Smooth muscle cell (in vitro differentiated cells): ENCODE measurements around the gene ADAMTS16. TPM values are rescaled to one million over a fixed set of nuclear protein-coding genes. Genes with fewer than 3 reads are reported as not detected.

ENCODE experiments used
- DNase-seq: peaks from one replicate; lab custom pipeline; 2025; ENCODE audit not compliant: unreplicated experiment; lab: John Stamatoyannopoulos, UW
- H2AFZ ChIP-seq: fragments of 200-600 bp; sonication (generic); 2 replicates; pipeline ENCODE4 v1.6.0; 2016; ENCODE audit warnings: antibody characterized with exemption, low read depth, mild to moderate bottlenecking
- H3F3A ChIP-seq: fragments of 200-600 bp; sonication (generic); 2 replicates; pipeline ENCODE4 v1.6.0; 2017; ENCODE audit warnings: antibody characterized with exemption, low read depth
- H3K27ac ChIP-seq: fragments of 200-600 bp; sonication (generic); 2 replicates; pipeline ENCODE4 v1.5.1; 2016; ENCODE audit warnings: low read depth, mild to moderate bottlenecking
- H3K27me3 ChIP-seq: fragments of 200-600 bp; sonication (generic); 2 replicates; pipeline ENCODE4 v1.6.1; 2016; ENCODE audit warnings: low read depth, mild to moderate bottlenecking
- H3K36me3 ChIP-seq: fragments of 200-600 bp; sonication (generic); 2 replicates; pipeline ENCODE4 v1.5.1; 2016; ENCODE audit warnings: low read depth
- H3K4me1 ChIP-seq: fragments of 200-600 bp; sonication (generic); 2 replicates; pipeline ENCODE4 v1.5.1; 2016; ENCODE audit warnings: low read depth
- H3K4me2 ChIP-seq: fragments of 200-600 bp; sonication (generic); 2 replicates; pipeline ENCODE4 v1.6.0; 2016; ENCODE audit warnings: mild to moderate bottlenecking
- H3K4me3 ChIP-seq: fragments of 200-600 bp; sonication (generic); 2 replicates; pipeline ENCODE4 v1.5.1; 2016; ENCODE audit warnings: mild to moderate bottlenecking
- H3K79me2 ChIP-seq: fragments of 200-600 bp; sonication (generic); 2 replicates; pipeline ENCODE4 v1.6.0; 2016; ENCODE audit warnings: low read depth, mild to moderate bottlenecking
- H3K9ac ChIP-seq: fragments of 200-600 bp; sonication (generic); 2 replicates; pipeline ENCODE4 v1.6.0; 2016; ENCODE audit warnings: low read depth
- H3K9me3 ChIP-seq: fragments of 200-600 bp; sonication (generic); replicated peaks from 2 replicates; pipeline ENCODE4 v1.5.1; 2016; ENCODE audit warnings: low read depth
- H4K20me1 ChIP-seq: fragments of 200-600 bp; sonication (generic); 2 replicates; pipeline ENCODE4 v1.6.0; 2016; ENCODE audit warnings: low read depth
- CTCF ChIP-seq: fragments of 200-600 bp; sonication (generic); IDR thresholded peaks from 2 replicates; pipeline ENCODE4 v1.5.1; 2017; ENCODE audit warnings: borderline replicate concordance, mild to moderate bottlenecking, antibody characterized with exemption; ENCODE audit not compliant: insufficient read depth, poor library complexity, severe bottlenecking
- WGBS: methylation state at CpG from one replicate; pipeline ENCODE4 v1.1.7; 2016; ENCODE audit warnings: low lambda C conversion rate; 5-methylcytosine and 5-hydroxymethylcytosine counted together
- polyA plus RNA-seq: library from polyadenylated mRNA; unstranded; fragments of >200 nt; fragmentation: Nextera tagmentation; extraction: Ambion mirVana; gene quantifications from 2 replicates; pipeline ENCODE4 v1.2.1, GENCODE V29; 2016
- total RNA-seq: library from RNA; depleted of rRNA; stranded (reverse); fragments of >200 nt; gene quantifications from 2 replicates; pipeline ENCODE4 v1.2.3, GENCODE V29; 2014

The ADAMTS16 gene
- total and polyA plus RNA-seq, 2 experiments from 2014 or later = 4.7 to 6.2 TPM

- no peak overlapping the region for H3K4me2 ChIP-seq
- H2AFZ ChIP-seq = no peak overlapping the region
- no peak overlapping the region for H3K27ac ChIP-seq
- H3K4me3 ChIP-seq = no peak overlapping the region
- H4K20me1 ChIP-seq = no peaks in the 10 kb centered on the region
- no peaks in the 10 kb centered on the region for H3K36me3 ChIP-seq
- no peaks in the 10 kb centered on the region for H3K9me3 ChIP-seq
- no peak overlapping the region for H3K9ac ChIP-seq
- no peaks in the 10 kb centered on the region for H3F3A ChIP-seq
- TF ChIP-seq CTCF = no peak
- no peak for DNase-seq
- H3K4me1 ChIP-seq = no peaks in the 10 kb centered on the region
- 73% methylated on average over 3 of the region's 3 CpGs for WGBS
- no peaks in the 10 kb centered on the region for H3K79me2 ChIP-seq
- H3K27me3 ChIP-seq = no peaks in the 10 kb centered on the region
These were observed 17.4 kb upstream of the ADAMTS16 start for GRCh38 chr5:5122776-5123175.

GRCh38 chr5:5124231-5124630, 15.9 kb upstream of the ADAMTS16 start:
- no peak overlapping the region for H2AFZ ChIP-seq
- DNase-seq = no peak
- no peak overlapping the region for H3K9ac ChIP-seq
- H3K9me3 ChIP-seq = no peaks in the 10 kb centered on the region
- TF ChIP-seq CTCF = no peak
- H3F3A ChIP-seq = no peaks in the 10 kb centered on the region
- H3K4me1 ChIP-seq = no peaks in the 10 kb centered on the region
- no peak overlapping the region for H3K27ac ChIP-seq
- H4K20me1 ChIP-seq = no peaks in the 10 kb centered on the region
- no peaks in the 10 kb centered on the region for H3K79me2 ChIP-seq
- H3K4me2 ChIP-seq = no peak overlapping the region
- WGBS = 91% methylated on average over 3 of the region's 3 CpGs
- H3K36me3 ChIP-seq = no peaks in the 10 kb centered on the region
- no peaks in the 10 kb centered on the region for H3K27me3 ChIP-seq
- H3K4me3 ChIP-seq = no peak overlapping the region

- no peaks in the 10 kb centered on the region for H3K27me3 ChIP-seq
- H3K27ac ChIP-seq = no peak overlapping the region
- H3F3A ChIP-seq = no peaks in the 10 kb centered on the region
- no peak overlapping the region for H2AFZ ChIP-seq
- peak overlapping the region; percentile 38 for H3K4me2 ChIP-seq
- no peak for TF ChIP-seq CTCF
- no peaks in the 10 kb centered on the region for H3K79me2 ChIP-seq
- no peak overlapping the region for H3K9ac ChIP-seq
- WGBS = 35% methylated on average over 7 of the region's 7 CpGs
- no peak overlapping the region for H3K4me3 ChIP-seq
- H3K36me3 ChIP-seq = no peaks in the 10 kb centered on the region
- no peaks in the 10 kb centered on the region for H3K4me1 ChIP-seq
- no peaks in the 10 kb centered on the region for H4K20me1 ChIP-seq
- H3K9me3 ChIP-seq = no peaks in the 10 kb centered on the region
- no peak for DNase-seq
These were observed 13.7 kb upstream of the ADAMTS16 start for GRCh38 chr5:5126444-5126843.

- Histone ChIP-seq H3K4me2 (no peak overlapping the region), H3K9me3 (no peaks in the 10 kb centered on the region), H3F3A (no peaks in the 10 kb centered on the region), H3K4me1 (no peaks in the 10 kb centered on the region), H3K27ac (no peak overlapping the region), H2AFZ (no peak overlapping the region), H4K20me1 (no peaks in the 10 kb centered on the region), H3K4me3 (no peak overlapping the region), H3K27me3 (no peaks in the 10 kb centered on the region), H3K36me3 (no peaks in the 10 kb centered on the region), H3K9ac (no peak overlapping the region), H3K79me2 (no peaks in the 10 kb centered on the region)
- TF ChIP-seq CTCF = no peak
- 92% methylated on average over 8 of the region's 8 CpGs for WGBS
- no peak for DNase-seq
These were observed 11.4 kb upstream of the ADAMTS16 start for GRCh38 chr5:5128766-5129165.
